Endothelial cell of umbilical vein (primary cell): ENCODE measurements around the gene ANKRD39. TPM values are rescaled to one million over a fixed set of nuclear protein-coding genes. Genes with fewer than 3 reads are reported as not detected.

ENCODE experiments used
- BruUV-seq: library from RNA; stranded (reverse); fragments of 400-500 nt; replicated peaks from 2 replicates; lab custom pipeline; 2021; lab: Mats Ljungman, UMichigan
- CTCF ChIA-PET: fragments of 300-600, 350-600 bp; sonication (Branson Sonifier 250); formaldehyde crosslinking; loops from one replicate; lab custom pipeline; 2021; ENCODE audit warnings: antibody characterized with exemption, inconsistent platforms; lab: Charles Lee
- POLR2A ChIA-PET: fragments of 300-600, 350-600 bp; sonication (Branson Sonifier 250); formaldehyde crosslinking; loops from one replicate; lab custom pipeline; 2021; ENCODE audit warnings: antibody characterized with exemption, inconsistent platforms; lab: Charles Lee
- DNase-seq: peaks from one replicate; pipeline ENCODE4 v3.0.0-alpha.2; 2011; ENCODE audit warnings: low read depth, low spot score
- FAIRE-seq: peaks from 2 replicates; lab custom pipeline; 2011; peaks lifted over from hg19 to GRCh38; lab: Jason Lieb, UNC
- H2AFZ ChIP-seq: 2 replicates; pipeline ENCODE4 v1.6.0; 2012; ENCODE audit warnings: low read depth, low read length, control low read depth, inconsistent platforms
- H3K27ac ChIP-seq: 2 replicates; pipeline ENCODE4 v1.5.1; 2011; ENCODE audit warnings: low read depth, mild to moderate bottlenecking, control low read depth, low read length, moderate library complexity; ENCODE audit not compliant: insufficient read depth
- H3K27me3 ChIP-seq, 2 experiments: 2 replicates each; pipeline versions ENCODE4 v1.6.0 to v1.6.1; 2011; ENCODE audit warnings: low read length in 2 of 2, mixed read lengths in 1 of 2; ENCODE audit not compliant: control insufficient read depth in 2 of 2, insufficient read depth in 2 of 2
- H3K36me3 ChIP-seq, 2 experiments: 2 replicates in 1 of 2; 3 replicates in 1 of 2; pipeline ENCODE4 v1.5.1; 2011; ENCODE audit warnings: low read length in 2 of 2, mild to moderate bottlenecking in 1 of 2, moderate library complexity in 1 of 2; ENCODE audit not compliant: control insufficient read depth in 2 of 2, insufficient read depth in 2 of 2; ENCODE audit errors: extremely low read depth in 1 of 2
- H3K4me1 ChIP-seq: 3 replicates; pipeline ENCODE4 v1.5.1; 2011; ENCODE audit warnings: mild to moderate bottlenecking, low read length; ENCODE audit not compliant: control insufficient read depth, insufficient read depth; ENCODE audit errors: extremely low read depth
- H3K4me2 ChIP-seq: 2 replicates; pipeline ENCODE4 v1.6.1; 2011; ENCODE audit warnings: low read length, control low read depth, mixed read lengths; ENCODE audit not compliant: insufficient read depth
- H3K4me3 ChIP-seq, 3 experiments: fragments of 200-600 bp in 1 of 3; sonication (generic), shearing (Covaris generic) in 1 of 3; replicated peaks in 1 of 3; 2 replicates each; pipeline ENCODE4 v1.5.1; 2011 to 2016; ENCODE audit warnings: control low read depth in 3 of 3, low read length in 3 of 3, mild to moderate bottlenecking in 2 of 3, inconsistent platforms in 1 of 3, low read depth in 1 of 3, moderate library complexity in 1 of 3; ENCODE audit not compliant: insufficient read depth in 1 of 3
- H3K79me2 ChIP-seq: 2 replicates; pipeline ENCODE4 v1.6.0; 2012; ENCODE audit warnings: low read length, inconsistent platforms; ENCODE audit not compliant: control insufficient read depth, insufficient read depth
- H3K9ac ChIP-seq: replicated peaks from 2 replicates; pipeline ENCODE3; 2011; ENCODE audit warnings: low read length, control low read depth; ENCODE audit not compliant: insufficient read depth; ENCODE audit errors: extremely low read depth
- H3K9me1 ChIP-seq: replicated peaks from 3 replicates; pipeline ENCODE4 v1.6.0; 2011; ENCODE audit warnings: mild to moderate bottlenecking, low read length; ENCODE audit not compliant: control insufficient read depth, insufficient read depth; ENCODE audit errors: extremely low read depth
- H3K9me3 ChIP-seq: replicated peaks from 2 replicates; pipeline ENCODE4 v1.5.1; 2012; ENCODE audit warnings: low read length, inconsistent platforms; ENCODE audit not compliant: control insufficient read depth, insufficient read depth
- H4K20me1 ChIP-seq: replicated peaks from 2 replicates; pipeline ENCODE3; 2011; ENCODE audit warnings: mild to moderate bottlenecking, low read length; ENCODE audit not compliant: control insufficient read depth, insufficient read depth; ENCODE audit errors: extremely low read depth
- CTCF ChIP-seq, 2 donors: IDR thresholded peaks; 1 replicate in 1 of 2; 2 replicates in 1 of 2; pipeline ENCODE4 v1.5.1; 2011; ENCODE audit warnings: low read length in 2 of 2, mild to moderate bottlenecking in 2 of 2, moderate library complexity in 2 of 2, control low read depth in 1 of 2, inconsistent platforms in 1 of 2, low read depth in 1 of 2; ENCODE audit not compliant: insufficient read depth in 1 of 2; ENCODE audit errors: extremely low read depth in 1 of 2
- EZH2 ChIP-seq: IDR thresholded peaks from 2 replicates; pipeline ENCODE4 v1.6.1; 2012; ENCODE audit warnings: borderline replicate concordance, low read depth, mild to moderate bottlenecking, moderate library complexity, low read length, inconsistent platforms; ENCODE audit not compliant: severe bottlenecking
- FOS ChIP-seq: IDR thresholded peaks from 2 replicates; pipeline ENCODE4 v1.6.1; 2011; ENCODE audit warnings: mild to moderate bottlenecking, low read length, moderate library complexity, borderline replicate concordance; ENCODE audit not compliant: insufficient read depth
- GATA2 ChIP-seq: IDR thresholded peaks from 2 replicates; pipeline ENCODE4 v1.7.0; 2011; ENCODE audit warnings: low read depth, mild to moderate bottlenecking, moderate library complexity, mixed read lengths, low read length; ENCODE audit not compliant: insufficient read length, insufficient read depth
- JUN ChIP-seq: IDR thresholded peaks from 2 replicates; pipeline ENCODE4 v1.6.1; 2011; ENCODE audit warnings: borderline replicate concordance, low read depth; ENCODE audit not compliant: insufficient read length, insufficient read depth
- MAX ChIP-seq: IDR thresholded peaks from 2 replicates; pipeline ENCODE4 v1.6.1; 2011; ENCODE audit not compliant: insufficient read depth, insufficient read length
- MYC ChIP-seq: IDR thresholded peaks from one replicate; pipeline ENCODE4 v1.6.1; 2011; ENCODE audit warnings: mild to moderate bottlenecking, low read depth, low read length
- POLR2A ChIP-seq: IDR thresholded peaks from 2 replicates; pipeline ENCODE4 v1.6.1; 2012; ENCODE audit warnings: low read depth, mild to moderate bottlenecking, control low read depth, low read length
- POLR2AphosphoS5 ChIP-seq: IDR thresholded peaks from 2 replicates; pipeline ENCODE4 v1.6.1; 2012; ENCODE audit warnings: low read depth, mild to moderate bottlenecking, control low read depth, low read length, moderate library complexity; ENCODE audit not compliant: insufficient read depth
- dilution Hi-C: fragments of 300-500 bp; cut with MboI; formaldehyde crosslinking; loops from one replicate; pipeline ENCODE4 v1.15.0; 2019; ENCODE audit warnings: low sequenced_read_pairs; ENCODE audit not compliant: extremely low pct_ligation_motif_present
- intact Hi-C: fragments of 100-400 bp; cut with micrococcal nuclease; formaldehyde crosslinking; loops from one replicate; pipeline ENCODE4 v1.10.0; 2022
- polyA plus RNA-seq, 4 experiments: library from polyadenylated mRNA; depleted of rRNA in 3 of 4; stranded (reverse) in 3 of 4; unstranded in 1 of 4; fragments of >200 nt; gene quantifications; 2 replicates each; pipeline versions ENCODE4 v1.2.1 to v1.2.3, GENCODE V29; 2011 to 2012; ENCODE audit warnings: missing spikeins in 1 of 4
- total RNA-seq: library from RNA; stranded (reverse); gene quantifications from 2 replicates; pipeline ENCODE4 v1.2.3, GENCODE V29; 2021

Gene ANKRD39
- total and polyA plus RNA-seq, 2 donors (not counting 3 experiments of a cell fraction or from before 2014, with no cell fraction given), result 14.7 to 17.9 TPM

GRCh38 chr2:96832754-96833507, 24.9 kb downstream of the ANKRD39 start:
- DNase-seq (no peak), FAIRE-seq (no peak)
- Histone ChIP-seq H3K9me3 (no peaks in the 10 kb centered on the region), H3K4me1 (no peaks in the 10 kb centered on the region), H3K4me2 (no peak overlapping the region), H2AFZ (no peak overlapping the region), H3K9me1 (no peaks in the 10 kb centered on the region), H3K27ac (no peak overlapping the region), H3K36me3 (peaks cover 2 to 25% of the 10 kb centered on the region in 2 experiments), H4K20me1 (no peaks in the 10 kb centered on the region), H3K9ac (no peak overlapping the region), H3K4me3 (no peak overlapping the region), H3K27me3 (no peaks in the 10 kb centered on the region), H3K79me2 (no peaks in the 10 kb centered on the region)
- no peak for TF ChIP-seq GATA2
- no peak for TF ChIP-seq POLR2AphosphoS5
- no peak for TF ChIP-seq FOS
- TF ChIP-seq JUN, result no peak
- TF ChIP-seq CTCF (IDR thresholded peaks at IDR 0.05; ENCODE audit: extremely low read depth in 1 of 2, insufficient read depth in 1 of 2, low read depth in 1 of 2, low read length in 2 of 2), result no peak
- no peak for TF ChIP-seq MYC
- TF ChIP-seq MAX, result no peak
- no peak for TF ChIP-seq POLR2A
- no peak for TF ChIP-seq EZH2
- CTCF ChIA-PET, result interaction anchor here (1.2 kb wide), 1 partner anchor 10 kb away, joined by 3 read pairs; no protein-coding TSS in a partner anchor
- BruUV-seq, result TSS peak; percentile 15
- POLR2A ChIA-PET, result no interaction called here
- intact Hi-C loops (no loop called here), dilution Hi-C loops (no loop called here)
